Gastrocnemius medialis (tissue), 4 donors: ENCODE measurements around the gene XPC. TPM values are rescaled to one million over a fixed set of nuclear protein-coding genes. Genes with fewer than 3 reads are reported as not detected.

ENCODE experiments used
- ATAC-seq, 2 donors: fragments of 150-250 bp; one replicate each; pipeline ENCODE4 v1.9.1; 2016
- DNase-seq, 2 donors: peaks; one replicate each; pipeline ENCODE4 v3.0.0-alpha.2; 2019
- H3K27ac ChIP-seq, 4 donors: fragments of 200-600 bp; sonication (generic); 1 replicate in 1 of 4; 2 replicates in 3 of 4; pipeline ENCODE4 v1.5.1; 2016 to 2018; ENCODE audit warnings: mild to moderate bottlenecking in 2 of 4, moderate library complexity in 1 of 4
- H3K27me3 ChIP-seq, 3 donors: fragments of 200-600 bp; sonication (generic) in 2 of 3; 1 replicate in 1 of 3; 2 replicates in 2 of 3; pipeline versions ENCODE4 v1.5.1 to v1.6.0; 2016 to 2019; ENCODE audit warnings: mild to moderate bottlenecking in 1 of 3, moderate library complexity in 1 of 3
- H3K36me3 ChIP-seq, 2 donors: fragments of 200-600 bp; sonication (generic) in 1 of 2; one replicate each; pipeline ENCODE4 v1.5.1; 2017 to 2018
- H3K4me1 ChIP-seq, 2 donors: fragments of 200-600 bp; sonication (generic) in 1 of 2; one replicate each; pipeline ENCODE4 v1.5.1; 2016 to 2017; ENCODE audit warnings: mild to moderate bottlenecking in 2 of 2
- H3K4me3 ChIP-seq, 4 donors: fragments of 200-600 bp; sonication (generic) in 3 of 4; 1 replicate in 1 of 4; 2 replicates in 3 of 4; pipeline ENCODE4 v1.5.1; 2016 to 2019; ENCODE audit warnings: mild to moderate bottlenecking in 2 of 4
- H3K9me3 ChIP-seq, 3 donors: fragments of 200-600 bp; sonication (generic) in 2 of 3; 1 replicate in 1 of 3; 2 replicates in 2 of 3; pipeline ENCODE4 v1.5.1; 2016 to 2019
- CTCF ChIP-seq, 5 experiments: fragments of 450-650 bp in 3 of 5; fragments of 200-600 bp in 2 of 5; sonication (generic) in 2 of 5; IDR thresholded peaks in 4 of 5; conservative IDR thresholded peaks in 1 of 5; 1 replicate in 4 of 5; 2 replicates in 1 of 5; pipeline ENCODE4 v1.5.1; 2016 to 2019; ENCODE audit warnings: antibody characterized with exemption in 5 of 5, mild to moderate bottlenecking in 3 of 5, moderate library complexity in 3 of 5
- POLR2A ChIP-seq, 2 donors: fragments of 450-650 bp; IDR thresholded peaks; one replicate each; pipeline ENCODE4 v1.6.1; 2017; ENCODE audit warnings: antibody characterized with exemption in 2 of 2, mild to moderate bottlenecking in 2 of 2, moderate library complexity in 2 of 2
- in situ Hi-C, 4 donors: fragments of 200-750 bp; cut with MboI; loops; one replicate each; pipeline versions ENCODE4 v1.15.0 to v1.8.0; 2017; ENCODE audit warnings: low sequenced_read_pairs in 4 of 4
- intact Hi-C: fragments of 100-400 bp; cut with DNase I; formaldehyde crosslinking; loops from one replicate; pipeline ENCODE4 v1.15.1; 2023; ENCODE audit warnings: low total_unique reads
- total RNA-seq, 4 donors: library from RNA; depleted of rRNA; stranded (reverse); fragments of >200 nt; gene quantifications; one replicate each; pipeline versions ENCODE4 v1.1.0 to v1.2.3, GENCODE V29; 2016

XPC gene
- total RNA-seq, 4 donors from 2014 or later, result 22.0 to 30.6 (median 27.0) TPM

DNA sequence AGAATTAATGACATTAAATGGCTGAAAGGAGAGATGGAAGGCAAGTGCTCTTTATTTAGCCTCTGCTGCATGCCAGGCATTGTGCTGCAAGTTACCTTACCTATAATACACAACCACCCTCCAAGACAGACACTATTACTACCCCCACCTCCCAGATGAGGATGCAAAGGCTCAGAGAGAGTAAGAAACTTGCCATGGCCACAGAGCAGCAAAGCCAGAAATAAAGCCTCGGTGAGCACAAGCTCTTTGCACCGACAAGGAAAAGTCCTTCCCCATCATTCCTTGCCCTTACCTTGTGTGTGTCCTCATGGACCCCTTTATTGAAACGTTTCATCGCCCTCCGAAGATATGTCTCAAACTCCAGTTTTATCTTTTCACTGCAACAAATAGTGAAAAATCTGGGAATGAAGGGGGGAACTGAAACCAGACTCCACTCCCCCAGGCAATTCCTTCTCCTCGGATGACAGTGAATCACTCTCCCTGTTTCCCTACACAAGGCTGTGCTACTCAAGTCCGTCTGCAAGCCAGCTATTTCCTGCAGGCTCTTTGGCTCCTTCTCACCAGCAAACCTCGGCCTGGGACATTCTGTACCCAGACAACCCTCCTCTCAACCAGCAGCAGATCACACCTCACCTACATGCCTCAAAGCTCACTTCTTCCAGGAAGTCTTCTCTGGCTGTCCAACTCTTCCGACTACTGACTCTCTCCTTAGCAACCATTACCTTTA, 11.4 kb downstream of the XPC start:
- peak overlapping the region in 2 of 4 donors; percentile 1 to 5 for H3K4me3 ChIP-seq
- in situ Hi-C loops, result no loop called here
- peak overlapping the region; percentile 63 to 82 (median 78) for H3K27ac ChIP-seq
- ATAC-seq (peak; percentile 95), DNase-seq (peak; percentile 85)
- TF ChIP-seq POLR2A (IDR thresholded peaks at IDR 0.05), result no peak
- no peak for TF ChIP-seq CTCF (IDR thresholded peaks at IDR 0.05 in 4 of 5, conservative IDR thresholded peaks at IDR 0.05 in 1 of 5)
- peaks cover 0 to 91% of the 10 kb centered on the region in 2 donors for H3K36me3 ChIP-seq
- H3K4me1 ChIP-seq, result peaks cover 0 to 24% of the 10 kb centered on the region in 2 donors
- H3K27me3 ChIP-seq, result no peaks in the 10 kb centered on the region
- H3K9me3 ChIP-seq, result peaks cover 0 to 2% (median 0%) of the 10 kb centered on the region in 3 donors
- intact Hi-C loops, result no loop called here

DNA sequence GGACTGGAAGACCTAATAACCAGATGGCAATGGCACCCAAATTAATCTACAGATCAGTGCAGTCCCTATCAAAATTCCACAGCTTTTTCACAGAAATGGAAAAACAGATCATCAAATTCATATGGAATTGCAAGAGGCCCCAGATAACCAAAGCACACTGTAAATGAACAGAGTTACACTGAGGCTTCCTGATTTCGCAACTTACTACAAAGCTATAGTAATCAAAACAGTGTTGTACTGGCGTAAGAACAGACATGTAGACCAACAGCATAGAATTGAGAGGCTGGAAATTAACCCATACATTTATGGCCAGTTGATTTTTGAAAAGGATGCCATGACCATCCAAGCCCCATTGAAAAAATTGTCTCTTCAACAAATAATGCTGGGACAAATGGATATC, 16.2 kb downstream of the XPC start:
- H3K4me1 ChIP-seq, result peaks cover 4 to 24% of the 10 kb centered on the region in 2 donors
- no peak overlapping the region for H3K27ac ChIP-seq
- no peak overlapping the region for H3K4me3 ChIP-seq
- H3K36me3 ChIP-seq, result peaks cover 0 to 89% of the 10 kb centered on the region in 2 donors
- TF ChIP-seq CTCF (IDR thresholded peaks at IDR 0.05 in 4 of 5, conservative IDR thresholded peaks at IDR 0.05 in 1 of 5) (no peak), POLR2A (IDR thresholded peaks at IDR 0.05) (no peak)
- H3K9me3 ChIP-seq, result peaks cover 0 to 6% (median 0%) of the 10 kb centered on the region in 3 donors
- no peak for ATAC-seq
- intact Hi-C loops, result no loop called here
- in situ Hi-C loops, result no loop called here
- DNase-seq, result no peak
- no peaks in the 10 kb centered on the region for H3K27me3 ChIP-seq

DNA sequence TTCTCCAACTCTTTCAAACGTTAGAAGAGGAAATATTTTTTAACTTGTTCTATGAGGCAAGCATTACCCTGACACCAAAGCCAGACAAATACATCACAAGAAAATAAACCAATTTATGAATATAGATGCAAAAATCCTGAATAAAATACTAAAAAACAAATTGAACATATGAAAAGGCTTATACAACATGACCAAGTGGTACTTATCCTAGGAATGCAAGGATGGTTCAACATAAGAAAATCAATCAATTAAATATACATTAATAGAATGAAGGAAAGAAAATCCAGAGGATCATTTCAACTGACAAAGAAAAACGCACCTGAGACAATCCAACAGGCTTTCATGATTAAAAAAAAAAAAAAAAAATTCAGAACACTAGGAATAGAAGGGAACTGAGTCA, 17.1 kb downstream of the XPC start:
- no peak for TF ChIP-seq POLR2A (IDR thresholded peaks at IDR 0.05)
- no peak for TF ChIP-seq CTCF (IDR thresholded peaks at IDR 0.05 in 4 of 5, conservative IDR thresholded peaks at IDR 0.05 in 1 of 5)
- H3K4me3 ChIP-seq, result no peak overlapping the region
- in situ Hi-C loops, result no loop called here
- DNase-seq (no peak), ATAC-seq (no peak)
- peaks cover 10 to 26% of the 10 kb centered on the region in 2 donors for H3K4me1 ChIP-seq
- peaks cover 0 to 6% (median 0%) of the 10 kb centered on the region in 3 donors for H3K9me3 ChIP-seq
- peaks cover 0 to 84% of the 10 kb centered on the region in 2 donors for H3K36me3 ChIP-seq
- no peaks in the 10 kb centered on the region for H3K27me3 ChIP-seq
- H3K27ac ChIP-seq, result no peak overlapping the region
- intact Hi-C loops, result no loop called here

DNA sequence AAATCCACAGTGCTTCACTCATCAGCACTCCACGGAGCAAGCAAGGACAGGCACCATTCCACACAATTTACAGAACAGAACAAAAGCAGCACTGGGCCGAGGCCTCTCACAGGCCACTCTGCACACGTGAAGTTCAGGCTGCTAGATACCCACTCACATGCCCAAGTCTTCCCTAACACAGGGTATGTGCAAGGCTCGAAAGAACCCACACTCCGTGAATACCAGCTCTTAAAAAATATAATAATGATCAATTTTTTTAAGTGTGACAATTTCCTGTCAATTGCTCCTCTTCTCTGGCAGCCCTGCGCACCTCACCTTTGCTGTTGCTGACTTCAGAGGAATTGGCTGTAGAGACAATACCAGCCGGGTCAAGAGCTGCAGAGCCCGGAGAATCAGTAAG, 19.0 kb downstream of the XPC start:
- Histone ChIP-seq H3K27ac (no peak overlapping the region), H3K4me1 (peaks cover 10 to 19% of the 10 kb centered on the region in 2 donors), H3K4me3 (no peak overlapping the region), H3K27me3 (no peaks in the 10 kb centered on the region), H3K36me3 (peaks cover 0 to 77% of the 10 kb centered on the region in 2 donors), H3K9me3 (peaks cover 0 to 6% (median 0%) of the 10 kb centered on the region in 3 donors)
- in situ Hi-C loops (no loop called here), intact Hi-C loops (no loop called here)
- DNase-seq (no peak), ATAC-seq (no peak)
- TF ChIP-seq POLR2A (IDR thresholded peaks at IDR 0.05), result no peak
- TF ChIP-seq CTCF (IDR thresholded peaks at IDR 0.05 in 4 of 5, conservative IDR thresholded peaks at IDR 0.05 in 1 of 5), result no peak
